Measurements from ENCODE around the gene HCN4. TPM values are rescaled to one million over a fixed set of nuclear protein-coding genes. Genes with fewer than 3 reads are reported as not detected.

The HCN4 gene
- total RNA-seq, 1 donor from 2014 or later: 3.0 TPM

DNA sequence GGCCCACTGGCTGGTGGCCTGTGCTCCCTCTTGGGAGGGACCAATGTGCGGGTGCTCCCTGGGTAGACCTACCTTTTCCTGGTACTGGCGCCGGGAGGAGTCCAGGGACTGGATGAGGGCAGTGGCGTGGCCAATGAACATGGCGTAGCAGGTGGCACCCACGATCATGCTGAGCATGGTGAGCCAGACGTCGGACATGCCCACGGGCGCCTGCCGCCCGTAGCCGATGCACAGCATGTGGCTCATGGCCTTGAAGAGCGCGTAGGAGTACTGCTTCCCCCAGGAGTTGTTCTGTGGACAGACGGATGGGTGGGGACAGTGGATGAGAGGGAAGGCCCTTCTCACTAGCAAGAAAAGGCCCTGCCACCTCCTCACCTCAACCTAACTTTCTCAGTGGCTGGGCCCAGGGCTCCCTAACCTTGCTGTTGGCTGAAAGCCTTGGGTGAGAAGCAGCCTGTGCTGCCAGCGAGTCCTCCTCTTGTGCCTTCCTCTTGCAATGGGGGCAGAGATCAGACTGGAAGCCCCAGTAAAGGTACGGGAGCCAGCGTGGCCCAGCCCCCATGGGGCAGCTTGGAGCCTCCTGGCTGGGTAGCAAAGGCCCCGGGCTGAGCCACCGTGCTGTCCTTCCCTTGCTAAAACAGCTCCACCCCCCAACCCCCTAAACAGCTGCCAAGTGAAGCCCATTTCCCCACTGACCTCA is 39.1 kb downstream of the HCN4 start:
- H3K36me3 ChIP-seq (ENCODE audit: insufficient read depth, low read length): no peaks in the 10 kb centered on the region
- Mint-ChIP-seq H3K27me3 (ENCODE audit: low read depth, unreplicated experiment) (peaks cover 15% of the 10 kb centered on the region), H3K27ac (ENCODE audit: unreplicated experiment) (no peak overlapping the region), H3K4me1 (ENCODE audit: low read depth, unreplicated experiment) (peaks cover 12% of the 10 kb centered on the region), H3K36me3 (ENCODE audit: low read depth, unreplicated experiment) (peaks cover 6% of the 10 kb centered on the region), H3K4me3 (ENCODE audit: unreplicated experiment) (no peak overlapping the region), H3K9me3 (ENCODE audit: unreplicated experiment) (peaks cover 1% of the 10 kb centered on the region)
- no peak overlapping the region for H3K9ac ChIP-seq (ENCODE audit: low read length)
- H3K27ac ChIP-seq (ENCODE audit: low read depth, low read length): no peak overlapping the region
- no peaks in the 10 kb centered on the region for H3K79me2 ChIP-seq (ENCODE audit: insufficient read depth, low read length)
- no peak for TF ChIP-seq EZH2 (IDR thresholded peaks at IDR 0.05; ENCODE audit: insufficient read depth, low read length)
- TF ChIP-seq, protein P1, sequence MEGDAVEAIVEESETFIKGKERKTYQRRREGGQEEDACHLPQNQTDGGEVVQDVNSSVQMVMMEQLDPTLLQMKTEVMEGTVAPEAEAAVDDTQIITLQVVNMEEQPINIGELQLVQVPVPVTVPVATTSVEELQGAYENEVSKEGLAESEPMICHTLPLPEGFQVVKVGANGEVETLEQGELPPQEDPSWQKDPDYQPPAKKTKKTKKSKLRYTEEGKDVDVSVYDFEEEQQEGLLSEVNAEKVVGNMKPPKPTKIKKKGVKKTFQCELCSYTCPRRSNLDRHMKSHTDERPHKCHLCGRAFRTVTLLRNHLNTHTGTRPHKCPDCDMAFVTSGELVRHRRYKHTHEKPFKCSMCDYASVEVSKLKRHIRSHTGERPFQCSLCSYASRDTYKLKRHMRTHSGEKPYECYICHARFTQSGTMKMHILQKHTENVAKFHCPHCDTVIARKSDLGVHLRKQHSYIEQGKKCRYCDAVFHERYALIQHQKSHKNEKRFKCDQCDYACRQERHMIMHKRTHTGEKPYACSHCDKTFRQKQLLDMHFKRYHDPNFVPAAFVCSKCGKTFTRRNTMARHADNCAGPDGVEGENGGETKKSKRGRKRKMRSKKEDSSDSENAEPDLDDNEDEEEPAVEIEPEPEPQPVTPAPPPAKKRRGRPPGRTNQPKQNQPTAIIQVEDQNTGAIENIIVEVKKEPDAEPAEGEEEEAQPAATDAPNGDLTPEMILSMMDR (IDR thresholded peaks at IDR 0.05; ENCODE audit: insufficient read depth, low read depth, low read length): no peak
- no peak overlapping the region for H3K4me3 ChIP-seq (ENCODE audit: insufficient read depth, low read depth, low read length)
- no peaks in the 10 kb centered on the region for H3K4me1 ChIP-seq (ENCODE audit: insufficient read depth, low read length)
- H4K20me1 ChIP-seq (ENCODE audit: insufficient read depth, low read length): no peaks in the 10 kb centered on the region
- no peaks in the 10 kb centered on the region for H3K9me3 ChIP-seq (ENCODE audit: insufficient read depth, low read depth, low read length)
- H3K4me2 ChIP-seq (ENCODE audit: low read length): no peak overlapping the region
- no peaks in the 10 kb centered on the region for H3K27me3 ChIP-seq (ENCODE audit: insufficient read depth, low read length)
- H2AFZ ChIP-seq (ENCODE audit: low read depth, low read length): no peak overlapping the region
- FAIRE-seq (no peak), DNase-seq (ENCODE audit: low read depth) (no peak)

DNA sequence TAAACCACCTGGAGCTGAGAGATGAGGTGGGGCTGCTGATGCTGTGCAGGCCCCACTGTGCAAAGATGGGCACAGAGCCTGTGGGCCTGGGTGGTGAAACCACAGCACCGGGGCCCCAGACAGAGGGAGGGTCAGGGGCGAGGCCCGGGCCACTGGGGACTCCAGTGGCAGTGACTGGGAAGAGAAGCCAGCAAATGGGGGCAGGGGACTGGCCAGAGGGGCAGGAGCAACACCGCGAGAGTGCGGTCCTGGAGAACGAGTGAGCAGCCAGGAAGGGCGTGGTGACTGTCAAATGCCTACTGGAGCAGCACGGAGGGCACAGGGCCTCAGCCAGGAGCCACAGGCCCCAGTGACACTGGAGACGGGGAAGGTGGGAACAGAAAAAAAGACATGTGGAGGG is 39.8 kb downstream of the HCN4 start:
- no peaks in the 10 kb centered on the region for H3K79me2 ChIP-seq (ENCODE audit: insufficient read depth, low read length)
- TF ChIP-seq EZH2 (IDR thresholded peaks at IDR 0.05; ENCODE audit: insufficient read depth, low read length): no peak
- TF ChIP-seq, protein P1 (IDR thresholded peaks at IDR 0.05; ENCODE audit: insufficient read depth, low read depth, low read length): no peak
- FAIRE-seq: no peak
- H2AFZ ChIP-seq (ENCODE audit: low read depth, low read length): no peak overlapping the region
- H3K27ac ChIP-seq (ENCODE audit: low read depth, low read length): no peak overlapping the region
- no peak overlapping the region for H3K4me2 ChIP-seq (ENCODE audit: low read length)
- H3K4me1 Mint-ChIP-seq (ENCODE audit: low read depth, unreplicated experiment): peaks cover 9% of the 10 kb centered on the region
- peaks cover 3% of the 10 kb centered on the region for H3K36me3 Mint-ChIP-seq (ENCODE audit: low read depth, unreplicated experiment)
- no peaks in the 10 kb centered on the region for H3K36me3 ChIP-seq (ENCODE audit: insufficient read depth, low read length)
- H3K27me3 Mint-ChIP-seq (ENCODE audit: low read depth, unreplicated experiment): peaks cover 10% of the 10 kb centered on the region
- DNase-seq (ENCODE audit: low read depth): no peak
- H3K4me3 ChIP-seq (ENCODE audit: insufficient read depth, low read depth, low read length): no peak overlapping the region
- no peaks in the 10 kb centered on the region for H3K4me1 ChIP-seq (ENCODE audit: insufficient read depth, low read length)
- H3K27ac Mint-ChIP-seq (ENCODE audit: unreplicated experiment): no peak overlapping the region
- H3K9ac ChIP-seq (ENCODE audit: low read length): no peak overlapping the region
- no peak overlapping the region for H3K4me3 Mint-ChIP-seq (ENCODE audit: unreplicated experiment)
- no peaks in the 10 kb centered on the region for H3K27me3 ChIP-seq (ENCODE audit: insufficient read depth, low read length)
- no peaks in the 10 kb centered on the region for H4K20me1 ChIP-seq (ENCODE audit: insufficient read depth, low read length)
- no peaks in the 10 kb centered on the region for H3K9me3 ChIP-seq (ENCODE audit: insufficient read depth, low read depth, low read length)
- H3K9me3 Mint-ChIP-seq (ENCODE audit: unreplicated experiment): no peaks in the 10 kb centered on the region

DNA sequence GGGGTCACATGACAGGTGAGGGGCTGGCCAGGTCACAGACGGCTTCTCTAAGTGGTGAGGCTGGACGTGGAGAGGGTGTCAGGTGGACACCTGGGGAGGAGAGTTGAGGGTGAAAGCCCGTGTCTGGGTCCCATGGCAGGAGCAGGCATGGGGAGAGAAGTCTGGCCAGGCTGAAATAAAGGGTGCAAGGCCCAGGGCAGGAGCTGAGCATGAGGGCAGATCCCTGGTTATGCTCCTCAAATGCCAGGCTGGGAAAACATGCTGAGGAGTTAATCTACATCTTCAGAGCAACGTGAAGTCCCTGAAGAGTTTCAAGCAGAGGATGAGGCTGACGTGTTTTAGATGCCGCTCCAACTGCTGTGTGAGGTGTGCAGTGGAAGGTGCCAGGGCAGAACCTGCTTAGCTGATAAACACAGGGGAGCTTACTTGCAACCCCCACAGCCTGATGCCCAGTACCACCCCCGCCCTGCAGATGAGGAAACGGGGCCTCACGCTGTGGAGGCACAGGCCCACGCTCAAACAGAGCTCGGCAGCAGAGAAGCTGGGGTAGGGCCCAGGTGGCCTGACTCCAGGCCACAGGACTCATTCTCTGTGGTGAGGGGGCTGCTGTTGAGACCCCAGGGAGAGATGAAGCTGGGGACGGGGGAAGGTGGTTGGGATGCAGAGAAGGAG is 40.5 kb downstream of the HCN4 start:
- Mint-ChIP-seq H3K27me3 (ENCODE audit: low read depth, unreplicated experiment) (peaks cover 10% of the 10 kb centered on the region), H3K36me3 (ENCODE audit: low read depth, unreplicated experiment) (peaks cover 3% of the 10 kb centered on the region), H3K4me1 (ENCODE audit: low read depth, unreplicated experiment) (peaks cover 9% of the 10 kb centered on the region), H3K27ac (ENCODE audit: unreplicated experiment) (no peak overlapping the region), H3K4me3 (ENCODE audit: unreplicated experiment) (no peak overlapping the region), H3K9me3 (ENCODE audit: unreplicated experiment) (no peaks in the 10 kb centered on the region)
- DNase-seq (ENCODE audit: low read depth): no peak
- H3K27ac ChIP-seq (ENCODE audit: low read depth, low read length): no peak overlapping the region
- no peaks in the 10 kb centered on the region for H3K79me2 ChIP-seq (ENCODE audit: insufficient read depth, low read length)
- no peaks in the 10 kb centered on the region for H3K27me3 ChIP-seq (ENCODE audit: insufficient read depth, low read length)
- H3K4me1 ChIP-seq (ENCODE audit: insufficient read depth, low read length): no peaks in the 10 kb centered on the region
- no peak overlapping the region for H3K9ac ChIP-seq (ENCODE audit: low read length)
- H3K4me3 ChIP-seq (ENCODE audit: insufficient read depth, low read depth, low read length): no peak overlapping the region
- no peak for FAIRE-seq
- H4K20me1 ChIP-seq (ENCODE audit: insufficient read depth, low read length): no peaks in the 10 kb centered on the region
- no peak overlapping the region for H3K4me2 ChIP-seq (ENCODE audit: low read length)
- no peak overlapping the region for H2AFZ ChIP-seq (ENCODE audit: low read depth, low read length)
- H3K36me3 ChIP-seq (ENCODE audit: insufficient read depth, low read length): no peaks in the 10 kb centered on the region
- H3K9me3 ChIP-seq (ENCODE audit: insufficient read depth, low read depth, low read length): no peaks in the 10 kb centered on the region
- TF ChIP-seq, protein P1 (IDR thresholded peaks at IDR 0.05; ENCODE audit: insufficient read depth, low read depth, low read length): no peak
- TF ChIP-seq EZH2 (IDR thresholded peaks at IDR 0.05; ENCODE audit: insufficient read depth, low read length): no peak
